Common myeloid progenitor, CD34-positive (primary cell): ENCODE results near the gene ARHGEF5.
"Not testable (repeated sequence)": the region's sequence is repeated elsewhere in the genome, so short reads cannot be mapped to it uniquely, and the experiment has no call there.

Source experiments
- CTCF ChIA-PET: fragments of 350-600 bp; sonication (Branson Sonifier 250); formaldehyde crosslinking; loops from one replicate; lab custom pipeline; 2021; ENCODE audit warnings: antibody characterized with exemption; lab: Charles Lee
- POLR2A ChIA-PET: fragments of 350-600 bp; sonication (Branson Sonifier 250); formaldehyde crosslinking; loops from one replicate; lab custom pipeline; 2021; ENCODE audit warnings: antibody characterized with exemption; lab: Charles Lee
- DNase-seq, 3 donors: peaks; one replicate each; pipeline versions ENCODE4 v3.0.0 to v3.0.0-alpha.2; 2013
- H3K27ac ChIP-seq, 2 experiments: 1 replicate in 1 of 2; 2 replicates in 1 of 2; pipeline ENCODE4 v1.7.0; 2013; ENCODE audit warnings: inconsistent platforms in 2 of 2, low read length in 2 of 2, mild to moderate bottlenecking in 2 of 2, low read depth in 1 of 2, moderate library complexity in 1 of 2; ENCODE audit not compliant: severe bottlenecking in 2 of 2, insufficient read depth in 1 of 2, poor library complexity in 1 of 2
- H3K27me3 ChIP-seq, 5 experiments: replicated peaks in 2 of 5; 1 replicate in 3 of 5; 2 replicates in 2 of 5; pipeline versions ENCODE4 v1.6.1 to v1.7.0; 2013; ENCODE audit warnings: low read length in 4 of 5, mild to moderate bottlenecking in 2 of 5, moderate library complexity in 2 of 5, inconsistent platforms in 1 of 5; ENCODE audit not compliant: insufficient read depth in 5 of 5, control insufficient read depth in 4 of 5
- H3K36me3 ChIP-seq, 4 experiments: 1 replicate in 2 of 4; 2 replicates in 2 of 4; pipeline versions ENCODE4 v1.6.1 to v1.7.0; 2013; ENCODE audit warnings: low read length in 3 of 4, control low read depth in 1 of 4, mild to moderate bottlenecking in 1 of 4; ENCODE audit not compliant: control insufficient read depth in 4 of 4, insufficient read depth in 4 of 4
- H3K4me1 ChIP-seq, 4 experiments: 1 replicate in 3 of 4; 2 replicates in 1 of 4; pipeline versions ENCODE4 v1.6.1 to v1.7.1; 2013; ENCODE audit warnings: low read length in 3 of 4, mild to moderate bottlenecking in 3 of 4, control low read depth in 1 of 4, inconsistent platforms in 1 of 4, moderate library complexity in 1 of 4; ENCODE audit not compliant: control insufficient read depth in 4 of 4, insufficient read depth in 4 of 4; ENCODE audit errors: control extremely low read depth in 1 of 4
- H3K4me3 ChIP-seq, 7 experiments: 1 replicate in 4 of 7; 2 replicates in 3 of 7; pipeline versions ENCODE4 v1.5.1 to v1.7.0; 2013; ENCODE audit warnings: mild to moderate bottlenecking in 7 of 7, low read length in 6 of 7, moderate library complexity in 6 of 7, inconsistent platforms in 2 of 7, low read depth in 2 of 7, control low read depth in 1 of 7; ENCODE audit not compliant: insufficient read depth in 4 of 7, control insufficient read depth in 1 of 7; ENCODE audit errors: extremely low read depth in 1 of 7
- H3K9me3 ChIP-seq, 5 experiments: 1 replicate in 4 of 5; 2 replicates in 1 of 5; pipeline versions ENCODE4 v1.6.1 to v1.7.1; 2013; ENCODE audit warnings: low read length in 4 of 5, mild to moderate bottlenecking in 2 of 5, inconsistent platforms in 1 of 5, low read depth in 1 of 5, moderate library complexity in 1 of 5; ENCODE audit not compliant: control insufficient read depth in 4 of 5, insufficient read depth in 2 of 5; ENCODE audit errors: control extremely low read depth in 1 of 5
- WGBS: methylation state at CpG from one replicate; pipeline ENCODE4 v1.1.5; 2013; ENCODE audit not compliant: insufficient coverage; 5-methylcytosine and 5-hydroxymethylcytosine counted together

ARHGEF5 gene

GRCh38 chr7:144323359-144323758, 31.8 kb upstream of the ARHGEF5 start:
- WGBS: no CpG with 5 or more reads among the region's 4 CpGs
- DNase-seq, H3K36me3 ChIP-seq, H3K27ac ChIP-seq, POLR2A ChIA-PET, CTCF ChIA-PET, H3K27me3 ChIP-seq, H3K4me3 ChIP-seq, H3K4me1 ChIP-seq, H3K9me3 ChIP-seq: not testable (repeated sequence)

- H3K36me3 ChIP-seq, CTCF ChIA-PET, DNase-seq, H3K9me3 ChIP-seq, H3K4me1 ChIP-seq, POLR2A ChIA-PET, H3K27me3 ChIP-seq, H3K27ac ChIP-seq, H3K4me3 ChIP-seq: not testable (repeated sequence)
- WGBS: no CpG with 5 or more reads among the region's 5 CpGs
Measured at GRCh38 chr7:144325868-144326267, 29.3 kb upstream of the ARHGEF5 start.

GRCh38 chr7:144330044-144330443, 25.2 kb upstream of the ARHGEF5 start:
- H3K9me3 ChIP-seq, POLR2A ChIA-PET, H3K36me3 ChIP-seq, H3K27ac ChIP-seq, H3K4me3 ChIP-seq, CTCF ChIA-PET, DNase-seq, H3K27me3 ChIP-seq, H3K4me1 ChIP-seq: not testable (repeated sequence)

GRCh38 chr7:144331221-144331995, 23.8 kb upstream of the ARHGEF5 start:
- H3K36me3 ChIP-seq, H3K4me1 ChIP-seq, CTCF ChIA-PET, H3K27ac ChIP-seq, H3K4me3 ChIP-seq, H3K27me3 ChIP-seq, DNase-seq, H3K9me3 ChIP-seq, POLR2A ChIA-PET: not testable (repeated sequence)
- WGBS: no CpG with 5 or more reads among the region's 9 CpGs

GRCh38 chr7:144331996-144332288, 23.3 kb upstream of the ARHGEF5 start:
- H3K4me3 ChIP-seq, H3K4me1 ChIP-seq, H3K36me3 ChIP-seq, CTCF ChIA-PET, POLR2A ChIA-PET, H3K27ac ChIP-seq, H3K9me3 ChIP-seq, H3K27me3 ChIP-seq, DNase-seq: not testable (repeated sequence)
- no CpG with 5 or more reads among the region's 2 CpGs for WGBS

GRCh38 chr7:144348625-144349024, 6.6 kb upstream of the ARHGEF5 start:
- H3K4me1 ChIP-seq, H3K27ac ChIP-seq, CTCF ChIA-PET, H3K27me3 ChIP-seq, H3K4me3 ChIP-seq, DNase-seq, H3K9me3 ChIP-seq, H3K36me3 ChIP-seq, POLR2A ChIA-PET: not testable (repeated sequence)
- WGBS: no CpG with 5 or more reads among the region's 1 CpG

- CTCF ChIA-PET, POLR2A ChIA-PET, H3K27ac ChIP-seq, H3K4me3 ChIP-seq, H3K27me3 ChIP-seq, H3K9me3 ChIP-seq, H3K4me1 ChIP-seq, DNase-seq, H3K36me3 ChIP-seq: not testable (repeated sequence)
- 89% methylated on average over 1 of the region's 3 CpGs for WGBS
Measured at GRCh38 chr7:144351667-144352066, 3.5 kb upstream of the ARHGEF5 start.
